ENCODE measurements around the gene OR6C70.

- TF ChIP-seq CTCF (IDR thresholded peaks at IDR 0.05; ENCODE audit: low read depth, low read length) (no peak), EZH2phosphoT487 (IDR thresholded peaks at IDR 0.05; ENCODE audit: low read depth) (no peak)
These were observed 41.4 kb downstream of the OR6C70 start for GRCh38 chr12:55428331-55429243.
